HG03066 (cell line): ENCODE results near the gene PXDN.
"Not testable (repeated sequence)": the region's sequence is repeated elsewhere in the genome, so short reads cannot be mapped to it uniquely, and the experiment has no call there.

Source experiments
- ATAC-seq: cut with Tn5 transposase; IDR thresholded peaks from one replicate; pipeline ENCODE4 v1.9.1; 2021; ENCODE audit warnings: low read depth; ENCODE audit not compliant: unreplicated experiment

PXDN gene

GRCh38 chr2:1727101-1727771 lies 17.1 kb downstream of the PXDN start:
- no peak for ATAC-seq

- no peak for ATAC-seq
These were observed 17.8 kb downstream of the PXDN start for GRCh38 chr2:1726558-1726957.

- not testable (repeated sequence) for ATAC-seq
These were observed 20.0 kb downstream of the PXDN start for GRCh38 chr2:1724351-1724750.

GRCh38 chr2:1723397-1724042 lies 20.8 kb downstream of the PXDN start:
- ATAC-seq = no peak

- no peak for ATAC-seq
These were observed 21.6 kb downstream of the PXDN start for GRCh38 chr2:1722692-1723091.

GRCh38 chr2:1721706-1722646 lies 22.3 kb downstream of the PXDN start:
- no peak for ATAC-seq

GRCh38 chr2:1718339-1719220 lies 25.7 kb downstream of the PXDN start:
- no peak for ATAC-seq

GRCh38 chr2:1717113-1717512 lies 27.2 kb downstream of the PXDN start:
- no peak for ATAC-seq

GRCh38 chr2:1716441-1716840 lies 27.9 kb downstream of the PXDN start:
- no peak for ATAC-seq

GRCh38 chr2:1716014-1716305 lies 28.4 kb downstream of the PXDN start:
- not testable (repeated sequence) for ATAC-seq

GRCh38 chr2:1715184-1716013 lies 28.9 kb downstream of the PXDN start:
- no peak for ATAC-seq

- ATAC-seq = no peak
These were observed 29.8 kb downstream of the PXDN start for GRCh38 chr2:1714291-1715064.

- no peak for ATAC-seq
These were observed 30.5 kb downstream of the PXDN start for GRCh38 chr2:1713839-1714236.

- no peak for ATAC-seq
These were observed 31.0 kb downstream of the PXDN start for GRCh38 chr2:1713142-1713838.

- ATAC-seq = no peak
These were observed 34.3 kb downstream of the PXDN start for GRCh38 chr2:1709946-1710560.

- ATAC-seq = no peak
These were observed 35.0 kb downstream of the PXDN start for GRCh38 chr2:1709335-1709605.

GRCh38 chr2:1708476-1709334 lies 35.6 kb downstream of the PXDN start:
- no peak for ATAC-seq
